Calu3 (cell line): ENCODE data around the gene MEGF10. TPM values are rescaled to one million over a fixed set of nuclear protein-coding genes. Genes with fewer than 3 reads are reported as not detected.

Source experiments
- BruUV-seq: library from RNA; stranded (reverse); fragments of 400-500 nt; replicated peaks from 2 replicates; lab custom pipeline; 2021; lab: Mats Ljungman, UMichigan
- CTCF ChIA-PET: fragments of 300-600 bp; sonication (Branson Sonifier 250); formaldehyde crosslinking; loops from one replicate; lab custom pipeline; 2022; ENCODE audit warnings: antibody characterized with exemption; lab: Charles Lee
- DNase-seq: peaks from one replicate; pipeline ENCODE4 v3.0.0; 2022
- H3K27ac Mint-ChIP-seq: one replicate; pipeline ENCODE4 v1.8.0; 2022; ENCODE audit warnings: mixed read lengths; ENCODE audit not compliant: unreplicated experiment
- H3K27me3 Mint-ChIP-seq: one replicate; pipeline ENCODE4 v1.8.0; 2022; ENCODE audit warnings: mixed read lengths; ENCODE audit not compliant: unreplicated experiment
- H3K36me3 Mint-ChIP-seq: one replicate; pipeline ENCODE4 v1.8.0; 2022; ENCODE audit warnings: mild to moderate bottlenecking, moderate library complexity, mixed read lengths; ENCODE audit not compliant: insufficient read depth, unreplicated experiment
- H3K4me1 Mint-ChIP-seq: one replicate; pipeline ENCODE4 v1.8.0; 2022; ENCODE audit warnings: mild to moderate bottlenecking, low read depth, mixed read lengths; ENCODE audit not compliant: unreplicated experiment
- H3K4me3 Mint-ChIP-seq: one replicate; pipeline ENCODE4 v1.8.0; 2022; ENCODE audit warnings: mild to moderate bottlenecking, low read depth, moderate library complexity, mixed read lengths; ENCODE audit not compliant: unreplicated experiment
- H3K9me3 Mint-ChIP-seq: one replicate; pipeline ENCODE4 v1.8.0; 2022; ENCODE audit warnings: low read depth, mixed read lengths; ENCODE audit not compliant: unreplicated experiment
- CTCF ChIP-seq: fragments of 200-600 bp; IDR thresholded peaks from one replicate; pipeline ENCODE4 v1.8.0; 2022; ENCODE audit warnings: antibody characterized with exemption; ENCODE audit not compliant: unreplicated experiment
- intact Hi-C: fragments of 100-400 bp; cut with micrococcal nuclease; formaldehyde crosslinking; loops from one replicate; pipeline ENCODE4 v1.10.0; 2022; ENCODE audit not compliant: unreplicated experiment
- total RNA-seq: library from RNA; stranded (reverse); gene quantifications from 2 replicates; pipeline ENCODE4 v1.2.3, GENCODE V29; 2022

The MEGF10 gene
- total RNA-seq, 1 experiment from 2014 or later, result 0.71 TPM

DNA sequence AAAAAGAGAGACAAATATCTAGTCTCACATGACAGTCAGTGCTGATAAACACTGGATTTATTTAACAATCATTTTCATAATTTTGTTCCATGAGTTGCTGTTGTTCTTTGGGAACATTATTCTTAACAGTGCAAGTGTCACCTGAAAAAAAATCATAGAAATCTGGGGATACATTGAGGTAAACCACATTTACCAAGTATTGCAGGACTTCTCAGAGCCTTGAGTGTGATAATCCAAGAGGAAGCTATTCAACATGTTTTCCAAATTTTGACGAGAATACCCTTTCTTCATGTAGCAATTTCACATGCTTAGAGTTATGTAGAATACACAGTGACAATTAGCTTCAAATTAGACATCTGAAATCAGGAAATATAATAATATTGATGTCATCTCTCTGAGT, 108.5 kb downstream of the MEGF10 start:
- CTCF ChIA-PET, result no interaction called here
- DNase-seq, result no peak
- TF ChIP-seq CTCF, result no peak

DNA sequence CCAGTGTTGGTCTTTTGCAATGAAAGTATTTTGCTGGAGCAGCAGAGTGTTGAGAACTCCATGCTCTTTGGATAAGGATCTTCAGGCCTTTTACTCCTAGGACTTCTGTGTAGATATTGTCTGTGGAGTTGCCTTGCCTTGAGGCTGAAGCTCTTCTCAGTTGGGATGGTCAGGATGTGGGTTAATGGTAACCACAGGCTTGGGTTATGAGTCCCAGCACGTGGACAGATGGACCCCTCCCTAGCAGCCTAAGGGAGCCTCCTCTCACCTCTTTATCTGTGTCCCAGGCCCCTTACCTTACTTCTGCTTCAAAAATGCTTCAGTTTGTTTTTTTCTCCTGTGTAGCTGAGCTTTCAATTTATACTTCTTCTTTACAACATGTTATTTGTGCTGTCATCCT, 109.9 kb downstream of the MEGF10 start:
- TF ChIP-seq CTCF, result no peak
- H3K4me3 Mint-ChIP-seq, result no peak overlapping the region
- intact Hi-C loops, result no loop called here
- peaks cover 26% of the 10 kb centered on the region for H3K27me3 Mint-ChIP-seq
- no peaks in the 10 kb centered on the region for H3K9me3 Mint-ChIP-seq
- no TSS peak for BruUV-seq
- no peak for DNase-seq
- CTCF ChIA-PET, result interaction anchor here (0.9 kb wide), 1 partner anchor 9 kb away, joined by 3 read pairs; no protein-coding TSS in a partner anchor
- H3K27ac Mint-ChIP-seq, result no peak overlapping the region
- no peaks in the 10 kb centered on the region for H3K4me1 Mint-ChIP-seq
- H3K36me3 Mint-ChIP-seq, result no peaks in the 10 kb centered on the region

More for the DNA sequence above, 108.5 kb downstream of the MEGF10 start:
- intact Hi-C loops, result no loop called here
- Mint-ChIP-seq H3K27ac (no peak overlapping the region), H3K36me3 (no peaks in the 10 kb centered on the region), H3K9me3 (no peaks in the 10 kb centered on the region), H3K4me3 (no peak overlapping the region), H3K27me3 (peaks cover 28% of the 10 kb centered on the region), H3K4me1 (no peaks in the 10 kb centered on the region)
- BruUV-seq, result no TSS peak

DNA sequence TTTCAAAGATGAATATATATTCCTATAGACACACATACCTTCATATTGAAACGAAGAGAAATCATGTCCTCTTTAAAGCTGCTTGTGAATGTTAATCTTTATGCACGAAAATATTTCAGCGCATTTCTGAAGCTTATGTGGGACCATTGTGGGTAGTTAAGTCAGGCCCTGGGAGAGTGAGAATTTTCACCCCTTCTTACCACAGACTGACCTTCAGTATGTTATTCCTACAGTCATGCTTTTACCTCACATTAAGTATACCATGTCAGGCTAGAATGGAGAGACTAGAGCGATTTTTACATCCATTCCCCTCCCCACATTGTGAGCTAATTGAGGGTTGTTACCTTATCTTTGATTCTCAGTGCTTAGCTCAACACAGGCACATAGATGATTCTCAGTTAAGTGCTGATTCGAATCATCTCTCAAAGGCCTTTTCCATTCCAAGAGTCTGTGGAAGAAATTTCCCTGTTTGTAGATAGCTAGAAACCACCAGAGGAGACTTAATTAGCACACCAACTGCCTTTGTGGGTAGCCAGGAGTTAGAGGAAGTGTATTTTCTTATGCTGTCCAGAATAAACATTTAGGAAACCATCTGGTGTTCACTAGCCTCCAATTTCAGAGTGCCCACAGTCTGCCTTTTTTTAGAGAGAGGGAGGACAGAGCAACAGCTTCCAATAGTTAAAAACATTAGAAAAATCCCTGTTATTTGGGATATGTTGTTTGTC, 110.5 kb downstream of the MEGF10 start:
- BruUV-seq, result no TSS peak
- no peaks in the 10 kb centered on the region for H3K36me3 Mint-ChIP-seq
- no peak overlapping the region for H3K4me3 Mint-ChIP-seq
- TF ChIP-seq CTCF, result no peak
- H3K27me3 Mint-ChIP-seq, result peaks cover 20% of the 10 kb centered on the region
- CTCF ChIA-PET, result interaction anchor here (0.6 to 0.9 kb wide), 2 partner anchors 9 to 93 kb away, joined by 3 read pairs; no protein-coding TSS in a partner anchor
- no peaks in the 10 kb centered on the region for H3K9me3 Mint-ChIP-seq
- no peak for DNase-seq
- H3K27ac Mint-ChIP-seq, result no peak overlapping the region
- no peaks in the 10 kb centered on the region for H3K4me1 Mint-ChIP-seq
- intact Hi-C loops, result no loop called here

GRCh38 chr5:127402361-127402760, 111.8 kb downstream of the MEGF10 start:
- Mint-ChIP-seq H3K4me1 (no peaks in the 10 kb centered on the region), H3K4me3 (no peak overlapping the region), H3K27ac (no peak overlapping the region), H3K36me3 (no peaks in the 10 kb centered on the region), H3K27me3 (peaks cover 20% of the 10 kb centered on the region), H3K9me3 (no peaks in the 10 kb centered on the region)
- BruUV-seq, result no TSS peak
- intact Hi-C loops, result no loop called here
- DNase-seq, result no peak
- CTCF ChIA-PET, result no interaction called here
- no peak for TF ChIP-seq CTCF
